Stimulated activated CD8-positive, alpha-beta memory T cell treated with anti-CD3 and anti-CD28 coated beads, Interleukin-12 subunit alpha, Interleukin-12 subunit beta, amount 100 ng/mL, for 1 hour (primary cell): ENCODE data around the gene PRDM16.

Experiments
- DNase-seq: peaks from one replicate; pipeline ENCODE4 v3.0.0-alpha.2; 2020; ENCODE audit warnings: low read depth

The PRDM16 gene

GRCh38 chr1:3032371-3033039, 36.5 kb upstream of the PRDM16 start:
- no peak for DNase-seq

- peak; percentile 20 for DNase-seq
These were observed 35.8 kb upstream of the PRDM16 start for GRCh38 chr1:3033040-3033789.

GRCh38 chr1:3033790-3034090, 35.3 kb upstream of the PRDM16 start:
- DNase-seq: no peak

- DNase-seq: no peak
These were observed 34.8 kb upstream of the PRDM16 start for GRCh38 chr1:3034162-3034561.

GRCh38 chr1:3034728-3035562, 34.1 kb upstream of the PRDM16 start:
- no peak for DNase-seq

- DNase-seq: no peak
These were observed 33.2 kb upstream of the PRDM16 start for GRCh38 chr1:3035563-3036446.

GRCh38 chr1:3036447-3037280, 32.3 kb upstream of the PRDM16 start:
- DNase-seq: no peak

GRCh38 chr1:3037281-3038040, 31.5 kb upstream of the PRDM16 start:
- no peak for DNase-seq

- DNase-seq: no peak
These were observed 30.9 kb upstream of the PRDM16 start for GRCh38 chr1:3038113-3038551.

- no peak for DNase-seq
These were observed 30.3 kb upstream of the PRDM16 start for GRCh38 chr1:3038571-3039181.

GRCh38 chr1:3040004-3040403, 29.0 kb upstream of the PRDM16 start:
- no peak for DNase-seq

- no peak for DNase-seq
These were observed 26.5 kb upstream of the PRDM16 start for GRCh38 chr1:3042481-3042880.

GRCh38 chr1:3049164-3049563, 19.8 kb upstream of the PRDM16 start:
- no peak for DNase-seq

GRCh38 chr1:3049905-3050304, 19.1 kb upstream of the PRDM16 start:
- DNase-seq: no peak

GRCh38 chr1:3050603-3051002, 18.4 kb upstream of the PRDM16 start:
- no peak for DNase-seq

GRCh38 chr1:3051270-3052268, 17.4 kb upstream of the PRDM16 start:
- DNase-seq: no peak

- DNase-seq: no peak
These were observed 16.5 kb upstream of the PRDM16 start for GRCh38 chr1:3052501-3052900.

GRCh38 chr1:3053366-3053980, 15.5 kb upstream of the PRDM16 start:
- no peak for DNase-seq
